ENCODE results near the gene RNASEL. TPM values are rescaled to one million over a fixed set of nuclear protein-coding genes. Genes with fewer than 3 reads are reported as not detected.

RNASEL gene
- total and polyA plus RNA-seq, 2 donors (not counting 3 experiments of a cell fraction or from before 2014, with no cell fraction given) = 0.59 to 1.9 TPM

DNA sequence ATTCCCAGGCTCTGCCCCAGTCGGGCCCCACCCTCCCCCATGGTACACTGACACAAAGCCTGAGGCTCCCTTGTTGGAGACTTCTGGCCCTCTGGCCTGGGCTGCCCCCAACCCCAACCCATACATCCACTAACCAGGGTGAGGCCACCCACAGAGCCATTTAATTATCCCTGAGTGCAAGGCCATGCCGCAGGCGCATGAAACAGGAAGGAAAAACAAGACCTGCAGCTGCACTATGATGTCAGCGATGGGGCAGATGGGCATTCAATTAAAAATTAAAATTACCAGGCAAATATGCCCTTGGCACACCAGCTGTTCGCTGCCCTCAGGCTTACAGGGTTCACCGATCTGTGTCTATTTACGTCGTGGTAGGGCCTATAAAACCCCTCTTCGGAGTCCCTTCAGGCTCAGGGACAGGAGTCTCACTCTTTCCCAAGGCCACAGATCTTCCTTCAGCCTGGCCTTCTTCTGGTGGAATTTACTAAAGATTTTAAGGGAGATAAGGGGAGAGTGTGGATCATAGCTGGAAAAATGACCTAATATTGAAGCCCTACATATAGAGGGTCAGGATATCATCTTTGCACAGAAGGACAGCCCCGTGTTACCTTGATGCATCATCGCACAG is 44.7 kb upstream of the RNASEL start:
- no TSS peak for BruUV-seq (replicated peaks)
- Histone ChIP-seq H3K79me2 (ENCODE audit: control insufficient read depth, insufficient read depth, low read length) (no peaks in the 10 kb centered on the region), H3K9ac (replicated peaks; ENCODE audit: extremely low read depth, insufficient read depth, low read length) (no peak overlapping the region), H3K9me3 (replicated peaks; ENCODE audit: control insufficient read depth, insufficient read depth, low read length) (no peaks in the 10 kb centered on the region), H3K4me3 (replicated peaks in 1 of 3; ENCODE audit: insufficient read depth in 1 of 3, low read depth in 1 of 3, low read length in 3 of 3) (no peak overlapping the region), H3K27me3 (ENCODE audit: control insufficient read depth in 2 of 2, insufficient read depth in 2 of 2, low read length in 2 of 2) (no peaks in the 10 kb centered on the region), H4K20me1 (replicated peaks; ENCODE audit: control insufficient read depth, extremely low read depth, insufficient read depth, low read length) (no peaks in the 10 kb centered on the region), H3K27ac (ENCODE audit: insufficient read depth, low read depth, low read length) (no peak overlapping the region), H3K4me1 (ENCODE audit: control insufficient read depth, extremely low read depth, insufficient read depth, low read length) (no peaks in the 10 kb centered on the region), H3K4me2 (ENCODE audit: insufficient read depth, low read length) (no peak overlapping the region), H3K36me3 (ENCODE audit: control insufficient read depth in 2 of 2, extremely low read depth in 1 of 2, insufficient read depth in 2 of 2, low read length in 2 of 2) (no peaks in the 10 kb centered on the region), H3K9me1 (replicated peaks; ENCODE audit: control insufficient read depth, extremely low read depth, insufficient read depth, low read length) (no peaks in the 10 kb centered on the region), H2AFZ (ENCODE audit: low read depth, low read length) (no peak overlapping the region)
- intact Hi-C loops (cut with micrococcal nuclease) (no loop called here), dilution Hi-C loops (cut with MboI; ENCODE audit: extremely low pct_ligation_motif_present, low sequenced_read_pairs) (no loop called here)
- ChIA-PET POLR2A (no interaction called here), CTCF (interaction anchor here (1.4 kb wide), 1 partner anchor 13 kb away, joined by 4 read pairs; no protein-coding TSS in a partner anchor)
- FAIRE-seq = no peak
- no peak for TF ChIP-seq GATA2 (IDR thresholded peaks at IDR 0.05; ENCODE audit: insufficient read depth, insufficient read length, low read depth, low read length)
- no peak for TF ChIP-seq EZH2 (IDR thresholded peaks at IDR 0.05; ENCODE audit: borderline replicate concordance, low read depth, low read length, severe bottlenecking)
- TF ChIP-seq, protein P1, sequence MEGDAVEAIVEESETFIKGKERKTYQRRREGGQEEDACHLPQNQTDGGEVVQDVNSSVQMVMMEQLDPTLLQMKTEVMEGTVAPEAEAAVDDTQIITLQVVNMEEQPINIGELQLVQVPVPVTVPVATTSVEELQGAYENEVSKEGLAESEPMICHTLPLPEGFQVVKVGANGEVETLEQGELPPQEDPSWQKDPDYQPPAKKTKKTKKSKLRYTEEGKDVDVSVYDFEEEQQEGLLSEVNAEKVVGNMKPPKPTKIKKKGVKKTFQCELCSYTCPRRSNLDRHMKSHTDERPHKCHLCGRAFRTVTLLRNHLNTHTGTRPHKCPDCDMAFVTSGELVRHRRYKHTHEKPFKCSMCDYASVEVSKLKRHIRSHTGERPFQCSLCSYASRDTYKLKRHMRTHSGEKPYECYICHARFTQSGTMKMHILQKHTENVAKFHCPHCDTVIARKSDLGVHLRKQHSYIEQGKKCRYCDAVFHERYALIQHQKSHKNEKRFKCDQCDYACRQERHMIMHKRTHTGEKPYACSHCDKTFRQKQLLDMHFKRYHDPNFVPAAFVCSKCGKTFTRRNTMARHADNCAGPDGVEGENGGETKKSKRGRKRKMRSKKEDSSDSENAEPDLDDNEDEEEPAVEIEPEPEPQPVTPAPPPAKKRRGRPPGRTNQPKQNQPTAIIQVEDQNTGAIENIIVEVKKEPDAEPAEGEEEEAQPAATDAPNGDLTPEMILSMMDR (IDR thresholded peaks at IDR 0.05; ENCODE audit: extremely low read depth in 1 of 2, insufficient read depth in 1 of 2, low read depth in 1 of 2, low read length in 2 of 2) = no peak
- no peak for TF ChIP-seq JUN (IDR thresholded peaks at IDR 0.05; ENCODE audit: borderline replicate concordance, insufficient read depth, insufficient read length, low read depth)
- TF ChIP-seq FOS (IDR thresholded peaks at IDR 0.05; ENCODE audit: borderline replicate concordance, insufficient read depth, low read length) = no peak
- TF ChIP-seq POLR2AphosphoS5 (IDR thresholded peaks at IDR 0.05; ENCODE audit: insufficient read depth, low read depth, low read length) = no peak
- TF ChIP-seq, protein P2, sequence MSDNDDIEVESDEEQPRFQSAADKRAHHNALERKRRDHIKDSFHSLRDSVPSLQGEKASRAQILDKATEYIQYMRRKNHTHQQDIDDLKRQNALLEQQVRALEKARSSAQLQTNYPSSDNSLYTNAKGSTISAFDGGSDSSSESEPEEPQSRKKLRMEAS (IDR thresholded peaks at IDR 0.05; ENCODE audit: insufficient read depth, insufficient read length) = no peak
- no peak for TF ChIP-seq MYC (IDR thresholded peaks at IDR 0.05; ENCODE audit: low read depth, low read length)
- no peak for TF ChIP-seq POLR2A (IDR thresholded peaks at IDR 0.05; ENCODE audit: low read depth, low read length)
- no peak for DNase-seq (ENCODE audit: low read depth, low spot score)
